Peyer's patch (tissue), 4 donors: ENCODE measurements around the gene ACTL8. TPM values are rescaled to one million over a fixed set of nuclear protein-coding genes. Genes with fewer than 3 reads are reported as not detected.

ENCODE experiments used
- DNase-seq, 3 donors: peaks; one replicate each; pipeline ENCODE4 v3.0.0-alpha.2; 2017 to 2019
- H3K27ac ChIP-seq, 4 donors: fragments of 200-600 bp; sonication (generic); one replicate each; pipeline ENCODE4 v1.5.1; 2016 to 2019
- H3K27me3 ChIP-seq, 2 donors: fragments of 200-600 bp; sonication (generic); one replicate each; pipeline ENCODE4 v1.5.1; 2019
- H3K36me3 ChIP-seq, 3 donors: fragments of 200-600 bp; sonication (generic); one replicate each; pipeline ENCODE4 v1.5.1; 2016 to 2019
- H3K4me1 ChIP-seq, 4 donors: fragments of 200-600 bp; sonication (generic); one replicate each; pipeline ENCODE4 v1.5.1; 2016 to 2019
- H3K4me3 ChIP-seq, 4 donors: fragments of 200-600 bp; sonication (generic); 1 replicate in 3 of 4; 2 replicates in 1 of 4; pipeline ENCODE4 v1.5.1; 2016 to 2019; ENCODE audit warnings: mild to moderate bottlenecking in 1 of 4
- H3K9me3 ChIP-seq, 4 donors: fragments of 200-600 bp; sonication (generic); one replicate each; pipeline ENCODE4 v1.5.1; 2016 to 2019; ENCODE audit warnings: mild to moderate bottlenecking in 1 of 4
- POLR2A ChIP-seq, 2 donors: fragments of 450-650 bp; IDR thresholded peaks; one replicate each; pipeline ENCODE4 v1.5.1; 2017; ENCODE audit warnings: antibody characterized with exemption in 2 of 2, mild to moderate bottlenecking in 2 of 2, moderate library complexity in 2 of 2
- total RNA-seq, 4 donors: library from RNA; depleted of rRNA; stranded (reverse); fragments of >200 nt; gene quantifications; one replicate each; pipeline ENCODE4 v1.1.0, GENCODE V29; 2016
- TF ChIP-seq, protein P1 (sequence below), 6 experiments: fragments of 450-650 bp in 4 of 6; fragments of 200-600 bp in 2 of 6; sonication (generic) in 1 of 6; IDR thresholded peaks; one replicate each; pipeline ENCODE4 v1.5.1; 2017 to 2019; ENCODE audit warnings: antibody characterized with exemption in 6 of 6, mild to moderate bottlenecking in 3 of 6, moderate library complexity in 1 of 6

Gene ACTL8
- total RNA-seq, 4 donors from 2014 or later: not detected

DNA sequence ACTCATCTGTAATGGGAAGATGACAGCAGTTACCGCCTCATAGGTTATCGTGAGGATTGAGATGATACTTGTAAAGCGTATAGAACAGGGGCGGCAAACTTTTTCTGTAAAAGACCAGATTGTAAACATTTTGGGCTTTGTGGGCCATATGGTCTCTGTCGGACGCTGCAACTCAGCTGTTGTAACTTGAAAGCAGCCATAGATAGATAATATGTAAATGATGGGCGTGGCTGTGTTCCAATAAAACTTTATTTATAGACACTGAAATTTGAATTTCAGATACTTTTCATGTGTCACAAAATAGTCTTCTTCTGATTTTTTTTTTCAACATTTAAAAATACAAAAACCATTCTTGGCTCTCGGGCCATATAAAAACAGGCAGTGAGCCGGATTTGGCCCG lies 15.8 kb downstream of the ACTL8 start:
- Histone ChIP-seq H3K36me3 (no peaks in the 10 kb centered on the region), H3K4me3 (no peak overlapping the region), H3K27ac (no peak overlapping the region), H3K27me3 (no peaks in the 10 kb centered on the region), H3K9me3 (no peaks in the 10 kb centered on the region), H3K4me1 (no peaks in the 10 kb centered on the region)
- DNase-seq: no peak
- TF ChIP-seq, protein P1, sequence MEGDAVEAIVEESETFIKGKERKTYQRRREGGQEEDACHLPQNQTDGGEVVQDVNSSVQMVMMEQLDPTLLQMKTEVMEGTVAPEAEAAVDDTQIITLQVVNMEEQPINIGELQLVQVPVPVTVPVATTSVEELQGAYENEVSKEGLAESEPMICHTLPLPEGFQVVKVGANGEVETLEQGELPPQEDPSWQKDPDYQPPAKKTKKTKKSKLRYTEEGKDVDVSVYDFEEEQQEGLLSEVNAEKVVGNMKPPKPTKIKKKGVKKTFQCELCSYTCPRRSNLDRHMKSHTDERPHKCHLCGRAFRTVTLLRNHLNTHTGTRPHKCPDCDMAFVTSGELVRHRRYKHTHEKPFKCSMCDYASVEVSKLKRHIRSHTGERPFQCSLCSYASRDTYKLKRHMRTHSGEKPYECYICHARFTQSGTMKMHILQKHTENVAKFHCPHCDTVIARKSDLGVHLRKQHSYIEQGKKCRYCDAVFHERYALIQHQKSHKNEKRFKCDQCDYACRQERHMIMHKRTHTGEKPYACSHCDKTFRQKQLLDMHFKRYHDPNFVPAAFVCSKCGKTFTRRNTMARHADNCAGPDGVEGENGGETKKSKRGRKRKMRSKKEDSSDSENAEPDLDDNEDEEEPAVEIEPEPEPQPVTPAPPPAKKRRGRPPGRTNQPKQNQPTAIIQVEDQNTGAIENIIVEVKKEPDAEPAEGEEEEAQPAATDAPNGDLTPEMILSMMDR (IDR thresholded peaks at IDR 0.05): no peak
- no peak for TF ChIP-seq POLR2A (IDR thresholded peaks at IDR 0.05)

GRCh38 chr1:17772615-17773212 lies 17.6 kb downstream of the ACTL8 start:
- H3K4me3 ChIP-seq: no peak overlapping the region
- TF ChIP-seq, protein P1 (IDR thresholded peaks at IDR 0.05): no peak
- TF ChIP-seq POLR2A (IDR thresholded peaks at IDR 0.05): no peak
- H3K27ac ChIP-seq: no peak overlapping the region
- DNase-seq: no peak
- H3K9me3 ChIP-seq: no peaks in the 10 kb centered on the region
- H3K27me3 ChIP-seq: no peaks in the 10 kb centered on the region
- H3K36me3 ChIP-seq: no peaks in the 10 kb centered on the region
- no peaks in the 10 kb centered on the region for H3K4me1 ChIP-seq

GRCh38 chr1:17773591-17774326 lies 18.6 kb downstream of the ACTL8 start:
- TF ChIP-seq POLR2A (IDR thresholded peaks at IDR 0.05): no peak
- TF ChIP-seq, protein P1 (IDR thresholded peaks at IDR 0.05): no peak
- no peaks in the 10 kb centered on the region for H3K9me3 ChIP-seq
- DNase-seq: peak in 1 of 3 donors; percentile 16
- no peak overlapping the region for H3K4me3 ChIP-seq
- no peak overlapping the region for H3K27ac ChIP-seq
- no peaks in the 10 kb centered on the region for H3K4me1 ChIP-seq
- H3K36me3 ChIP-seq: no peaks in the 10 kb centered on the region
- no peaks in the 10 kb centered on the region for H3K27me3 ChIP-seq

GRCh38 chr1:17774452-17774851 lies 19.3 kb downstream of the ACTL8 start:
- H3K4me3 ChIP-seq: no peak overlapping the region
- no peak for DNase-seq
- no peaks in the 10 kb centered on the region for H3K4me1 ChIP-seq
- no peaks in the 10 kb centered on the region for H3K36me3 ChIP-seq
- no peak overlapping the region for H3K27ac ChIP-seq
- H3K27me3 ChIP-seq: no peaks in the 10 kb centered on the region
- TF ChIP-seq POLR2A (IDR thresholded peaks at IDR 0.05): no peak
- TF ChIP-seq, protein P1 (IDR thresholded peaks at IDR 0.05): no peak
- H3K9me3 ChIP-seq: no peaks in the 10 kb centered on the region

- Histone ChIP-seq H3K36me3 (no peaks in the 10 kb centered on the region), H3K27me3 (no peaks in the 10 kb centered on the region), H3K4me1 (no peaks in the 10 kb centered on the region), H3K9me3 (no peaks in the 10 kb centered on the region), H3K4me3 (no peak overlapping the region), H3K27ac (no peak overlapping the region)
- no peak for TF ChIP-seq POLR2A (IDR thresholded peaks at IDR 0.05)
- TF ChIP-seq, protein P1 (IDR thresholded peaks at IDR 0.05): no peak
- DNase-seq: peak in 1 of 3 donors; percentile 2
Observed at GRCh38 chr1:17775796-17776195, 20.7 kb downstream of the ACTL8 start.
